HG03460 (cell line): ENCODE measurements around the gene KLK15.

Experiments used
- ATAC-seq: cut with Tn5 transposase; IDR thresholded peaks from one replicate; pipeline ENCODE4 v1.9.1; 2021; ENCODE audit not compliant: unreplicated experiment

Gene KLK15

GRCh38 chr19:50843701-50844221 is 10.4 kb upstream of the KLK15 start:
- ATAC-seq: no peak

DNA sequence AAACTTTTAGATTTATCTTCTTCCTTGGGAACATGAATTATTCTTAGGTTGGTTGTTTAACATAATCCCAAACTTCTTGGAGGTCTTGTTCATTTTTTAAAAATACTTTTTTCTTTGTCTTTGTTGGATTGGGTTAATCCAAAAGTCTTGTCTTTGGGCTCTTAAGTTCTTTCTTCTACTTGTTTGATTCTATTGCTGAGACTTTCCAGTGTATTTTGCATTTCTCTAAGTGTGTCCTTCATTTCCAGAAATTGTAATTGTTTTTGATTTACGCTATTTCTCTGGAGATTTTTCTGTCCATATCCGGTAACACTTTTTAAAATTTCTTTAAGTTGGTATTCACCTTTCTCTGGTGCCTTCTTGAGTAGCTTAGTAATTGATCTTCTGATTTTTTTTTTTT is 9.8 kb upstream of the KLK15 start:
- no peak for ATAC-seq

- ATAC-seq: no peak
Measured at GRCh38 chr19:50842130-50842529, 8.8 kb upstream of the KLK15 start.

DNA sequence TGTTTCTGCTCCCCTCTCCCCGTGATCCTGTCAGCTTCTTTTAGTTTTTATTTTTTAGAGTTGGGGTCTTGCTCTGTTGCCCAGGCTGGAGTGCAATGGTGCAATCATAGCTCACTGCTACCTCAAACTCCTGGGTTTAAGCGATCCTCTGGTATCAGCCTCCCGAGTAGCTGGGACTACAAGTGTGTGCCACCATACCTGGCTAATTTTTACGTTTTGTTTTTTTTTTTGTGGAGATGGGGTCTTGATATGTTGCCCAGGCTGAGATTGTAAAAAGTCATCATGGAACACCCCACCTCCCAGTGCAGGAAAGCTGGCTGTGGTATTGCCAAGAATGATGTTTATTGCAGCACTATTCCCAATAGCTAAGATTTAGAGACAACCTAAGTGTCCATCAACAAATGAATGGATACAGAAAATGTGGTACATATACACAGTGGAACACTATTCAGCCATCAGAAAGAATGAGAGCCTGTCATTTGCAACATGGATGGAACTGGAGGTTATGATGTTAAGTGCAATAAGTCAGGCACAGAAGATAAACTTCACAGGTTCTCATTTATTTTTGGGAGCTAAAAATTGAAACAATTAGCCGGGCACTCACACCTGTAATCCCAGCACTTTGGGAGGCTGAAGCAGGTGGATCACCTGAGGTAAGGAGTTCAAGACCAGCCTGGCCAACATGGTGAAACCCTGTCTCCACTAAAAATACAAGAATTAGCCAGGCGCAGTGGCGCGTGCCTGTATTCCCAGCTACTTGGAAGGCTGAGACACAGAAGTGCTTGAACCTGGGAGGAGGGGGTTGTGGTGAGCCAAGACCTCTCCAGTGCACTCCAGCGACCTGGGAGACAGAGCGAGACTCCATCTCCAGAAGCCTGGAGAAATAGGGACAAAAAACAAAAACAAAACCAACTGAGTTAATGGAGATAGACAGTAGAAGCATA is 6.6 kb upstream of the KLK15 start:
- ATAC-seq: no peak

DNA sequence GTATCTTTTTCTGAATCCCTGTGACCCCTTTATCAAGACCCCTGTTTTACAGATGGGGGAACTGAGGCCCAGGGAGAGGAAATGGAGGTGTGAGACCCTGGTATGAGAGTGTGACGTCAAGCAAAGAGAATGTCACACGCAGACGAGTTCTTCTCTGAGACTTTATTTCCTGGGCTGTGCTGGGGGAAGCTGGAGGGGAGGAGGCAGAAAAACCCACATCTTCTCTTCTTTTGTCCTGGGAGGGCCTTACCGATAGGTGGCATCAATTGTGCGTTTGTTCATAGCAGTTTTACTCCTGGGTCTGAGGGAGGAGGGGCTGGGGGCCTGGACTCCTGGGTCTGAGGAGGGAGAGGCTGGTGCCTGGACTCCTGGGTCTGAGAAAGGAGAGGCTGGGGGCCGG is 4.9 kb upstream of the KLK15 start:
- ATAC-seq: no peak

- no peak for ATAC-seq
Measured at GRCh38 chr19:50837300-50837699, 3.9 kb upstream of the KLK15 start.

- ATAC-seq: no peak
Measured at GRCh38 chr19:50836543-50837195, 3.3 kb upstream of the KLK15 start.

DNA sequence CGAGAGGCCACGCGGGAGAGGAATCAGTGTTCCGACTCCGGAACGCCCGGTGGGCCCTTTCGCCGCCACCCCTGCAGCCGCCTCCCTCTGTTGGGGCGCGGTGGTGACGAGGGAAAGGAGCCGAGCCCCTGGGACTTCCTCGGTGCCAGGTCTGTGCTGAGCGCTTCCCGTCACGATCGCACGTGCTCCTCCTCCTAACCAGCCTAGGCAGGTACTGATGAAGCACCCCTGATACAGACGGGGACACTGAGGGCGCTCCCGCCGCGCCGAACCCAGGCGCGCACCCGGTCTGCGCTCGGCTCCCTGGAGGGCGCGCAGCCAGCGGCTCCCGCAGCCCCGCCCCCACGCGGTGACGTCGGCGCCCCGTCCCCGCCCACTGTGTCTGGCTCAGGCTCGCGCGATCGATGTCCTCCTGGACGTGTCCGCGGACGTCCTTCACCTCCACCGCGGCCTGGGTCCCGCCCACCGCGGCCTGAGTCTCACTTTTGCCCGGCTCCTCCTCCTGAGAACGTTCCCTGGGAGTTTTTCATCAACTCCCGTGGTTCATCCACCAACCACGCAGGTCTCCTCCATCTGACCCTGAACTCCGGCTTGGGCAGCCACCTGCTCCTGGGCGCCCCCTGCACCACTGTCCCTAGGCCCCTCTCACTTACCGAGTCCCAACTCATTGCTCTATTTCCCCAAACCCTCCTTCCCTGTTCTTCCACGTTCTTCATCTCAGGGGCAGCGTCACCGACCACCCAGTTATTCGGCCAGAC is 2.6 kb upstream of the KLK15 start:
- ATAC-seq: no peak

DNA sequence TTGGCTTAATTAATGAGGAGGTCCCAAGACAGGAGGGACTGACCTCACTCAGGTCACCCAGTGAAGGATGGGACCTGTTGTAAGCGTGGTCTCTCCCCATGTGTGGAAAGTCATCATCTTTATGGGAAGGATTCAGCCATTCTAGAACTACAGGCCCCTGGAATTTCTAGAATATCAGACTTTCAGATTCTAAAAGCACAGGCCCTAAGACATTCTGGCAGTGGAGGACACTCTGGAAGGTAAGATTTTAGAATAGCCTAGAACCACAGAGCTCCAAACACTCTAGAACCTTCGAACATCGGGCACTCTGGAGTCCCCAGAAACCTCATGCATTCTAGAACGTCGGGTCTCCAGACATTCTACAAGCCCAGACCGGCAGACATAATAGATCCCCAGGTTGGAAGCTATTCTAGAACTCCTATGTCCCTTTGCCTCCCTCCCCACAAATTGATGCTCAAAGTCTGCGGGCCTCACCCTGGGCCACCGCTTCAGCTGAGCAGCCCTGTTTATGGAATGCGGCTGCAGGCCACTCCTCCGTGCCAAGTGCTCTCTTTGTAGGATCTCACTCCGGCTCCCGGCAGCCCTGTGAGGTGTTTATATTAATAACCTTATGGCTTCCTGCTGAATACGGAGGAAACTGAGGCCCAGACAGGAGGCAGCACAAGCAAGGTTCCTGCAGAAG is 1.9 kb upstream of the KLK15 start:
- no peak for ATAC-seq

GRCh38 chr19:50833802-50834167 is 411 bp upstream of the KLK15 start:
- ATAC-seq: no peak

GRCh38 chr19:50832666-50833065 is 708 bp downstream of the KLK15 start:
- ATAC-seq: no peak

GRCh38 chr19:50831026-50831396 is 2.4 kb downstream of the KLK15 start:
- no peak for ATAC-seq

- ATAC-seq: no peak
Measured at GRCh38 chr19:50830266-50831025, 2.9 kb downstream of the KLK15 start.

- no peak for ATAC-seq
Measured at GRCh38 chr19:50829801-50830200, 3.6 kb downstream of the KLK15 start.

- ATAC-seq: no peak
Measured at GRCh38 chr19:50827476-50827875, 5.9 kb downstream of the KLK15 start.

DNA sequence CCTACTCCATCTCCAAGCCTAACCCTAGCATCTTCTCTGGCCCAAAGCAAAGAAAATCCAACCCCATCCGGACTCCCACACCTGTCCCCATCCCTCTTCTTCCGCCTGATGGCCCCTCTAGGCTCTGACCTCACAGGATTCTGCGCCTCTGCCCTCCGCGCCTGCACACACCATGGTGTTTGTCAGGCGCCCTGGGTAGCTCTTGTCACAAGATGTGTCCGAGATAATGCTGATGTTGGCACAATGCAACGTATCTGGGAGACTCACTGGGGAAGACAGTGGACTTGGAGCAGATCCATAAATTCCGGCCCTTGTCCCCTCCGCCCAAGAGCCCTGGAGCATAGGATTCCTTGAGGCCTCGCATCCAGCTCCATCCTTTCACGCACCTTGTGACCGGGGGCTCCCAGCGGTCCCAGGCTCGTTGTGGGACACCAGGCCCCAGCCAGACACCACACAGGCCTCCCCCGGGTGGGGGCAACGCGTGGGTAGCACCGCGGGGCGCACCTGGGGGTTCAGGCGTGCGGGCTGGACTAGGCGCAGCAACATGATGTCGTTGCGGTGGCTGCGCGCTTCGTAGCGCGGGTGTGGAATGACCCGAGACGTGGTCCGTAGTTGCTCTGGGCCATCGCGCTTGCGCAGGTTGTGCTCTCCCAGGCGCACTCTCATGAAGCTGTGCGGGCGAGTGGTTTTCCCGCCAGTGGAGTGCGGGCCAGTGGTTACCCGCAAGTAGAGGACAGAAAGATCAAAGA is 6.7 kb downstream of the KLK15 start:
- ATAC-seq: no peak

GRCh38 chr19:50823389-50824042 is 9.9 kb downstream of the KLK15 start, which contains the start of gene KLK1:
KLK1 (minus strand) TSS chr19:50823787; CDS start chr19:50823748, 39 bp downstream.
- no peak for ATAC-seq

DNA sequence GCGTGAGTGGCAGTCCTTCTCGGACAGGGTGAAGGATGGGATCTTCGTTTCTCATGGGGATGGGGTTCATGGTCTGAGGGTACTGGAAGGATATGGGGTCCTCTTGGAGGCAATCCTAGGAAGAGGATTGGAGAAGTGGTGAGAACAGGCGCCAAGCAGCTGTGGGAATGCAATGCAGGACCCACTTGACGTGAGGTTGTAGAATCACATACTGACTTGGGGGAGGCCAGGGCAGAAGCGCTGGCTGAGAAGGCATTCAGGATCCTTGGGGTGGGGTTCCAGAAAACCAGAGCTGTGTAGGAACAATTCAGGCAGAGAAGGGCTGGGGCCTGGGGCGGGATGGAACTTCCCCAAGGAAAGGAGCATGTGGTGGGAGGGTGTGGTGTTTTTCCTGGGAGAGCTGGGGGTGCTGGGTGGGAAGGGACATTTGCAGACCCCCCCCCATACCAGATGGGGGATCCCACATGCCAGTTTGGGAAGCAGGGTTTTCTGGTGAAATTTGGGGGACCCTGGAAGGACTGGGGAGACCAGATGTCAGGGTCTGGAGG is 10.6 kb downstream of the KLK15 start:
- ATAC-seq: no peak

GRCh38 chr19:50821622-50822021 is 11.8 kb downstream of the KLK15 start:
- no peak for ATAC-seq
